Lung (tissue), 12 donors: Measurements from ENCODE around the gene VCX2. TPM values are rescaled to one million over a fixed set of nuclear protein-coding genes. Genes with fewer than 3 reads are reported as not detected.

Source experiments
- ATAC-seq: fragments of 200-7000 bp; cut with Tn5 transposase; one replicate; pipeline ENCODE4 v1.9.1; 2020; ENCODE audit warnings: moderate number of reproducible peaks; ENCODE audit not compliant: insufficient read depth, low FRiP score
- DNase-seq, 3 donors: peaks; one replicate each; pipeline ENCODE4 v3.0.0-alpha.2; 2013 to 2017
- H3K27ac ChIP-seq, 2 donors: one replicate each; pipeline ENCODE4 v1.5.1; 2013; ENCODE audit warnings: mild to moderate bottlenecking in 2 of 2, moderate library complexity in 2 of 2, control low read depth in 1 of 2, inconsistent platforms in 1 of 2, low read depth in 1 of 2, low read length in 1 of 2
- H3K27me3 ChIP-seq, 3 donors: one replicate each; pipeline ENCODE4 v1.5.1; 2013; ENCODE audit warnings: low read length in 2 of 3; ENCODE audit not compliant: control insufficient read depth in 3 of 3, insufficient read depth in 3 of 3
- H3K36me3 ChIP-seq, 4 donors: one replicate each; pipeline ENCODE4 v1.5.1; 2013; ENCODE audit warnings: low read length in 4 of 4, mild to moderate bottlenecking in 1 of 4, moderate library complexity in 1 of 4; ENCODE audit not compliant: control insufficient read depth in 4 of 4, insufficient read depth in 4 of 4
- H3K4me1 ChIP-seq, 5 donors: one replicate each; pipeline ENCODE4 v1.5.1; 2013; ENCODE audit warnings: low read length in 5 of 5, mild to moderate bottlenecking in 2 of 5, moderate library complexity in 1 of 5; ENCODE audit not compliant: control insufficient read depth in 5 of 5, insufficient read depth in 5 of 5
- H3K4me3 ChIP-seq: one replicate; pipeline ENCODE4 v1.5.1; 2013; ENCODE audit warnings: mild to moderate bottlenecking, control low read depth, moderate library complexity
- H3K9ac ChIP-seq, 2 donors: one replicate each; pipeline ENCODE4 v1.5.1; 2013; ENCODE audit warnings: low read length in 2 of 2, control low read depth in 1 of 2; ENCODE audit not compliant: insufficient read depth in 1 of 2
- H3K9me3 ChIP-seq, 4 donors: one replicate each; pipeline ENCODE4 v1.5.1; 2013; ENCODE audit warnings: low read length in 3 of 4, mild to moderate bottlenecking in 1 of 4, moderate library complexity in 1 of 4; ENCODE audit not compliant: control insufficient read depth in 4 of 4, insufficient read depth in 3 of 4
- CTCF ChIP-seq: IDR thresholded peaks from 2 replicates; pipeline ENCODE4 v1.5.1; 2012; ENCODE audit warnings: mild to moderate bottlenecking; ENCODE audit errors: control extremely low read depth, extremely low read depth
- WGBS, 2 donors: extraction: QIAGEN DNeasy Blood & Tissue Kit; methylation state at CpG; one replicate each; pipeline ENCODE4 v1.1.7; 2013; 5-methylcytosine and 5-hydroxymethylcytosine counted together
- polyA plus RNA-seq, 2 donors: library from polyadenylated mRNA; stranded (reverse); fragments of 200-250 nt; gene quantifications; one replicate each; pipeline ENCODE4 v1.2.1, GENCODE V29; 2013
- total RNA-seq, 2 donors: library from RNA; depleted of rRNA in 1 of 2; stranded (reverse); fragments of >200 nt in 1 of 2; gene quantifications; one replicate each; pipeline ENCODE4 v1.2.1, GENCODE V29; 2014 to 2021
- donor health status: control.
- donor health status: control.
- donor health status: Bipolar disorder and iron deficiency.
- donor health status: healthy.
- donor health status: DM: yes; HTN: yes; CAD: no.

VCX2 gene
- total and polyA plus RNA-seq, 4 donors: not detected

- Histone ChIP-seq H3K27ac (no peak overlapping the region), H3K9me3 (peaks cover 0 to 3% (median 0%) of the 10 kb centered on the region in 4 donors)
- no peak for DNase-seq
These were observed 32.8 kb downstream of the VCX2 start for GRCh38 chrX:8138252-8138651.

GRCh38 chrX:8126648-8127047 lies 44.4 kb downstream of the VCX2 start:
- ATAC-seq: no peak
- Histone ChIP-seq H3K4me3 (no peak overlapping the region), H3K27ac (no peak overlapping the region), H3K36me3 (no peaks in the 10 kb centered on the region), H3K9me3 (peaks cover 0 to 2% (median 0%) of the 10 kb centered on the region in 4 donors), H3K9ac (no peak overlapping the region), H3K27me3 (peaks cover 0 to 49% (median 7%) of the 10 kb centered on the region in 3 donors), H3K4me1 (peaks cover 0 to 1% (median 0%) of the 10 kb centered on the region in 5 donors)
- no peak for DNase-seq
- no peak for TF ChIP-seq CTCF
- WGBS, 2 donors: 85 to 86% methylated on average over 3 of the region's 3 CpGs

More at GRCh38 chrX:8138252-8138651, 32.8 kb downstream of the VCX2 start:
- Histone ChIP-seq H3K27me3 (peaks cover 0 to 16% (median 5%) of the 10 kb centered on the region in 3 donors), H3K9ac (no peak overlapping the region), H3K36me3 (no peaks in the 10 kb centered on the region), H3K4me1 (no peaks in the 10 kb centered on the region), H3K4me3 (no peak overlapping the region)
- no peak for TF ChIP-seq CTCF
- ATAC-seq: no peak
- WGBS, 2 donors: 80 to 85% methylated on average over 5 of the region's 5 CpGs

- Histone ChIP-seq H3K4me3 (no peak overlapping the region), H3K36me3 (no peaks in the 10 kb centered on the region), H3K4me1 (peaks cover 0 to 1% (median 0%) of the 10 kb centered on the region in 5 donors), H3K9ac (no peak overlapping the region), H3K9me3 (peaks cover 0 to 2% (median 0%) of the 10 kb centered on the region in 4 donors), H3K27ac (no peak overlapping the region), H3K27me3 (peaks cover 0 to 49% (median 7%) of the 10 kb centered on the region in 3 donors)
- no peak for ATAC-seq
- no peak for DNase-seq
- 52 to 69% methylated on average over 1 of the region's 1 CpG for WGBS, 2 donors
- no peak for TF ChIP-seq CTCF
These were observed 45.0 kb downstream of the VCX2 start for GRCh38 chrX:8126092-8126491.

- no peak for TF ChIP-seq CTCF
- H3K9ac ChIP-seq: no peak overlapping the region
- no peak overlapping the region for H3K27ac ChIP-seq
- H3K9me3 ChIP-seq: peaks cover 0 to 3% (median 0%) of the 10 kb centered on the region in 4 donors
- WGBS, 2 donors: 87 to 92% methylated on average over 6 of the region's 6 CpGs
- peaks cover 0 to 1% (median 0%) of the 10 kb centered on the region in 5 donors for H3K4me1 ChIP-seq
- ATAC-seq: no peak
- no peaks in the 10 kb centered on the region for H3K36me3 ChIP-seq
- peaks cover 0 to 49% (median 7%) of the 10 kb centered on the region in 3 donors for H3K27me3 ChIP-seq
- H3K4me3 ChIP-seq: no peak overlapping the region
- DNase-seq: no peak
These were observed 45.5 kb downstream of the VCX2 start for GRCh38 chrX:8125566-8125965.
